DMS79 treated with DMSO at 0.1 percent for 48 hours (cell line): ENCODE data around the gene VWA3A.
"Not testable (repeated sequence)": the region's sequence is repeated elsewhere in the genome, so short reads cannot be mapped to it uniquely, and the experiment has no call there.

Source experiments
- DNase-seq: peaks from one replicate; lab custom pipeline; 2025; lab: John Stamatoyannopoulos, UW

VWA3A gene

GRCh38 chr16:22139008-22139407, 46.7 kb downstream of the VWA3A start:
- DNase-seq, result peak; percentile 66

GRCh38 chr16:22139732-22140131, 47.4 kb downstream of the VWA3A start:
- DNase-seq, result no peak

GRCh38 chr16:22141767-22142166, 49.4 kb downstream of the VWA3A start:
- DNase-seq, result no peak

GRCh38 chr16:22144520-22144919, 52.2 kb downstream of the VWA3A start:
- DNase-seq, result no peak

- no peak for DNase-seq
Measured at GRCh38 chr16:22147853-22148252, 55.5 kb downstream of the VWA3A start.

- no peak for DNase-seq
Measured at GRCh38 chr16:22151246-22151998, 59.1 kb downstream of the VWA3A start.

- no peak for DNase-seq
Measured at GRCh38 chr16:22152316-22152715, 60.0 kb downstream of the VWA3A start.

GRCh38 chr16:22153078-22153477, 60.7 kb downstream of the VWA3A start:
- DNase-seq, result not testable (repeated sequence)

GRCh38 chr16:22161401-22161800, 69.1 kb downstream of the VWA3A start:
- no peak for DNase-seq

GRCh38 chr16:22161999-22162655, 69.8 kb downstream of the VWA3A start, which contains the start of gene SDR42E2:
TSS of gene SDR42E2 (plus strand) at chr16:22162506. CDS start at chr16:22165583, 3,077 bp downstream.
- DNase-seq, result no peak

GRCh38 chr16:22162656-22163009, 70.3 kb downstream of the VWA3A start:
- no peak for DNase-seq

GRCh38 chr16:22163806-22164205, 71.5 kb downstream of the VWA3A start:
- no peak for DNase-seq

- DNase-seq, result no peak
Measured at GRCh38 chr16:22164482-22164881, 72.1 kb downstream of the VWA3A start.

- DNase-seq, result no peak
Measured at GRCh38 chr16:22165508-22166285, 73.4 kb downstream of the VWA3A start.

GRCh38 chr16:22171953-22172352, 79.6 kb downstream of the VWA3A start:
- no peak for DNase-seq

- not testable (repeated sequence) for DNase-seq
Measured at GRCh38 chr16:22172642-22173041, 80.3 kb downstream of the VWA3A start.

GRCh38 chr16:22174642-22175041, 82.3 kb downstream of the VWA3A start:
- DNase-seq, result no peak

GRCh38 chr16:22177968-22178930, 85.9 kb downstream of the VWA3A start:
- DNase-seq, result no peak

GRCh38 chr16:22181426-22181825, 89.1 kb downstream of the VWA3A start:
- DNase-seq, result no peak

GRCh38 chr16:22181843-22182242, 89.5 kb downstream of the VWA3A start:
- DNase-seq, result no peak

- no peak for DNase-seq
Measured at GRCh38 chr16:22183335-22183734, 91.0 kb downstream of the VWA3A start.
